GM19099 (cell line): ENCODE measurements around the gene STXBP2.

ENCODE experiments used
- POLR2A ChIP-seq: IDR thresholded peaks from 3 replicates; pipeline ENCODE4 v1.6.1; 2011; ENCODE audit warnings: low read depth; ENCODE audit not compliant: insufficient read length; ENCODE audit errors: extremely low read depth

The STXBP2 gene

GRCh38 chr19:7607874-7608560, 28.9 kb upstream of the STXBP2 start:
- no peak for TF ChIP-seq POLR2A

GRCh38 chr19:7610491-7611240, 26.2 kb upstream of the STXBP2 start:
- TF ChIP-seq POLR2A: no peak

GRCh38 chr19:7611541-7612279, 25.2 kb upstream of the STXBP2 start:
- TF ChIP-seq POLR2A: no peak

- TF ChIP-seq POLR2A: no peak
Measured at GRCh38 chr19:7612282-7613274, 24.3 kb upstream of the STXBP2 start.

- no peak for TF ChIP-seq POLR2A
Measured at GRCh38 chr19:7614859-7615741, 21.8 kb upstream of the STXBP2 start.

- no peak for TF ChIP-seq POLR2A
Measured at GRCh38 chr19:7617172-7617571, 19.7 kb upstream of the STXBP2 start.

- no peak for TF ChIP-seq POLR2A
Measured at GRCh38 chr19:7617735-7618134, 19.2 kb upstream of the STXBP2 start.

GRCh38 chr19:7618348-7618747, 18.6 kb upstream of the STXBP2 start:
- TF ChIP-seq POLR2A: no peak

GRCh38 chr19:7618771-7619510, 18.0 kb upstream of the STXBP2 start:
- TF ChIP-seq POLR2A: no peak

GRCh38 chr19:7619671-7620441, 17.1 kb upstream of the STXBP2 start:
- no peak for TF ChIP-seq POLR2A

GRCh38 chr19:7620442-7621412, 16.2 kb upstream of the STXBP2 start:
- no peak for TF ChIP-seq POLR2A
